Panc1 (cell line): ENCODE measurements around the gene MYO18A.
"Not testable (repeated sequence)": the region's sequence is repeated elsewhere in the genome, so short reads cannot be mapped to it uniquely, and the experiment has no call there.

Experiments used
- POLR2AphosphoS5 ChIP-seq: IDR thresholded peaks from 2 replicates; pipeline ENCODE4 v1.6.1; 2012; ENCODE audit warnings: mild to moderate bottlenecking, low read depth, low read length, moderate library complexity
- SIN3A ChIP-seq: IDR thresholded peaks from 2 replicates; pipeline ENCODE4 v1.6.1; 2012; ENCODE audit warnings: low read depth, mild to moderate bottlenecking, low read length, moderate library complexity, borderline replicate concordance; ENCODE audit not compliant: insufficient read depth
- TCF7L2 ChIP-seq: IDR thresholded peaks from 2 replicates; pipeline ENCODE4 v1.6.1; 2011; ENCODE audit warnings: mild to moderate bottlenecking, low read depth, low read length, inconsistent platforms
- TF ChIP-seq, protein P1 (sequence below): fragments of 450-650 bp; IDR thresholded peaks from 2 replicates; pipeline ENCODE4 v1.5.1; 2017; ENCODE audit warnings: mild to moderate bottlenecking
- TF ChIP-seq, protein P2 (sequence below), 2 experiments: IDR thresholded peaks; 2 replicates each; pipeline ENCODE4 v1.6.1; 2011 to 2012; ENCODE audit warnings: low read depth in 2 of 2, control low read depth in 1 of 2, low read length in 1 of 2, mild to moderate bottlenecking in 1 of 2, moderate library complexity in 1 of 2; ENCODE audit not compliant: insufficient read depth in 1 of 2

DNA sequence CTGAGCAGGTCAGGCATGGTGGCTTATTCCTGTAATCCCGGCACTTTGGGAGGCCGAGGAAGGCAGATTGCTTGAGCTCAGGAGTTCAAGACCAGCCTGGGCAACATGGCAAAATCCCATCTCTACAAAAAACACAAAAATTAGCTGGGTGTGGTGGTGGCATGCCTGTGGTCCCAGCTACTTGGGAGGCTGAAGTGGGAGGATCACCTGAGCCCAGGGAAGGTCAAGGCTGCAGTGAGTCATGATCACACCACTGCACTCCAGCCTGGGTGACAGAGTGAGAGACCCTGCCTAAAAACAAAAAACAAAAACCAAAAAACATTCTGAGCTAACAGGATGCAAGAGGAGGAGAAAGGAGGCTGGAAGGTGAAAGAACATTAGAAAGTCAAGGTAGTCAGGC, 33.0 kb downstream of the MYO18A start:
- not testable (repeated sequence) for TF ChIP-seq POLR2AphosphoS5, TCF7L2, SIN3A
- TF ChIP-seq, protein P1, sequence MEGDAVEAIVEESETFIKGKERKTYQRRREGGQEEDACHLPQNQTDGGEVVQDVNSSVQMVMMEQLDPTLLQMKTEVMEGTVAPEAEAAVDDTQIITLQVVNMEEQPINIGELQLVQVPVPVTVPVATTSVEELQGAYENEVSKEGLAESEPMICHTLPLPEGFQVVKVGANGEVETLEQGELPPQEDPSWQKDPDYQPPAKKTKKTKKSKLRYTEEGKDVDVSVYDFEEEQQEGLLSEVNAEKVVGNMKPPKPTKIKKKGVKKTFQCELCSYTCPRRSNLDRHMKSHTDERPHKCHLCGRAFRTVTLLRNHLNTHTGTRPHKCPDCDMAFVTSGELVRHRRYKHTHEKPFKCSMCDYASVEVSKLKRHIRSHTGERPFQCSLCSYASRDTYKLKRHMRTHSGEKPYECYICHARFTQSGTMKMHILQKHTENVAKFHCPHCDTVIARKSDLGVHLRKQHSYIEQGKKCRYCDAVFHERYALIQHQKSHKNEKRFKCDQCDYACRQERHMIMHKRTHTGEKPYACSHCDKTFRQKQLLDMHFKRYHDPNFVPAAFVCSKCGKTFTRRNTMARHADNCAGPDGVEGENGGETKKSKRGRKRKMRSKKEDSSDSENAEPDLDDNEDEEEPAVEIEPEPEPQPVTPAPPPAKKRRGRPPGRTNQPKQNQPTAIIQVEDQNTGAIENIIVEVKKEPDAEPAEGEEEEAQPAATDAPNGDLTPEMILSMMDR: not testable (repeated sequence)
- TF ChIP-seq, protein P2, sequence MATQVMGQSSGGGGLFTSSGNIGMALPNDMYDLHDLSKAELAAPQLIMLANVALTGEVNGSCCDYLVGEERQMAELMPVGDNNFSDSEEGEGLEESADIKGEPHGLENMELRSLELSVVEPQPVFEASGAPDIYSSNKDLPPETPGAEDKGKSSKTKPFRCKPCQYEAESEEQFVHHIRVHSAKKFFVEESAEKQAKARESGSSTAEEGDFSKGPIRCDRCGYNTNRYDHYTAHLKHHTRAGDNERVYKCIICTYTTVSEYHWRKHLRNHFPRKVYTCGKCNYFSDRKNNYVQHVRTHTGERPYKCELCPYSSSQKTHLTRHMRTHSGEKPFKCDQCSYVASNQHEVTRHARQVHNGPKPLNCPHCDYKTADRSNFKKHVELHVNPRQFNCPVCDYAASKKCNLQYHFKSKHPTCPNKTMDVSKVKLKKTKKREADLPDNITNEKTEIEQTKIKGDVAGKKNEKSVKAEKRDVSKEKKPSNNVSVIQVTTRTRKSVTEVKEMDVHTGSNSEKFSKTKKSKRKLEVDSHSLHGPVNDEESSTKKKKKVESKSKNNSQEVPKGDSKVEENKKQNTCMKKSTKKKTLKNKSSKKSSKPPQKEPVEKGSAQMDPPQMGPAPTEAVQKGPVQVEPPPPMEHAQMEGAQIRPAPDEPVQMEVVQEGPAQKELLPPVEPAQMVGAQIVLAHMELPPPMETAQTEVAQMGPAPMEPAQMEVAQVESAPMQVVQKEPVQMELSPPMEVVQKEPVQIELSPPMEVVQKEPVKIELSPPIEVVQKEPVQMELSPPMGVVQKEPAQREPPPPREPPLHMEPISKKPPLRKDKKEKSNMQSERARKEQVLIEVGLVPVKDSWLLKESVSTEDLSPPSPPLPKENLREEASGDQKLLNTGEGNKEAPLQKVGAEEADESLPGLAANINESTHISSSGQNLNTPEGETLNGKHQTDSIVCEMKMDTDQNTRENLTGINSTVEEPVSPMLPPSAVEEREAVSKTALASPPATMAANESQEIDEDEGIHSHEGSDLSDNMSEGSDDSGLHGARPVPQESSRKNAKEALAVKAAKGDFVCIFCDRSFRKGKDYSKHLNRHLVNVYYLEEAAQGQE (IDR thresholded peaks at IDR 0.05; ENCODE audit: insufficient read depth in 1 of 2, low read depth in 2 of 2, low read length in 1 of 2): not testable (repeated sequence)
